Ishikawa (cell line): Measurements from ENCODE around the gene ZSCAN1.

Experiments
- EP300 ChIP-seq: IDR thresholded peaks from 2 replicates; pipeline ENCODE4 v1.6.1; 2012; ENCODE audit warnings: borderline replicate concordance
- FOXM1 ChIP-seq: IDR thresholded peaks from 2 replicates; pipeline ENCODE4 v1.6.1; 2012; ENCODE audit warnings: low read depth, borderline replicate concordance
- RAD21 ChIP-seq: IDR thresholded peaks from 2 replicates; pipeline ENCODE4 v1.6.1; 2012; ENCODE audit warnings: low read depth
- YY1 ChIP-seq: IDR thresholded peaks from 2 replicates; pipeline ENCODE4 v1.6.1; 2012; ENCODE audit warnings: low read depth

DNA sequence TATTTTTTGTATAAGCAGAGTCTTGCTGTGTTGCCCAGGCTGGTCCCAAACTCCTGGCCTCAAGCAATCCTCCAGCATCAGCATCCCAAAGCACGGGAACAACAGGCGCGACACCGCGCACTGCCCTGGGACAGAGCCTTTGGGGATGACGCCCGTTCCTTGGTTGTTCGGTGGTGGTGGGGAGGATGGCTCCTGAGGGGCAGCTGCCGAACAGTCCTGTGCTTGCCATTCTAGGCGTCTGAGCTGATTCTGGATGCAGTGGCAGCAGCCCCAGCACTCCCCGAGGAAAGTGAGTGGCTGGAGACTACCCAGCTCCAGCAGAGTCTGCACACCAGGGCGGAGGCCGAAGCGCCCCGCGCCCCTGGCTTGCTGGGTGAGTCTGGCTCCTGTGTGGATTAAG lies 18.4 kb downstream of the ZSCAN1 start:
- TF ChIP-seq EP300 (no peak), YY1 (no peak), RAD21 (no peak), FOXM1 (no peak)
